Measurements from ENCODE around the gene PLCD3.

Gene PLCD3

DNA sequence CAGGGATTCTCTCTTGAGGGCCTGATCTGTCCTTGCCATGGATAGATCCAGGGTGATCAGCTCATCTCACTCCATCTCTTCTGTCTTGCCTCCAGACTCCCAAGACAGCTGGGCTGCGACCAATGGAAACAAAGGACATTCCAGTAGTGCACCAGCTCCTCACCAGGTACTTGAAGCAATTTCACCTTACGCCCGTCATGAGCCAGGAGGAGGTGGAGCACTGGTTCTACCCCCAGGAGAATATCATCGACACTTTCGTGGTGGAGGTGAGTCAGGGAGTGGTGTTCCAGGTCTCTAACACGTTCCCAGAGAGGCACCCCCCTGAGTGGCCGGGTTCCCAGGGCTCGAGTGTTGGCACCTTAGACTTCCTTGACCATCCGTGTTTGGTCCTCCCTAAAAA is 29.5 kb downstream of the PLCD3 start:
- H3K4me1 Mint-ChIP-seq, result no peaks in the 10 kb centered on the region
- H3K4me3 Mint-ChIP-seq, result peak overlapping the region in 1 of 3 experiments; percentile 13
- no peaks in the 10 kb centered on the region for H3K9me3 Mint-ChIP-seq
- TF ChIP-seq CTCF (IDR thresholded peaks at IDR 0.05; ENCODE audit: unreplicated experiment in 3 of 3), result no peak
- peaks cover 3% of the 10 kb centered on the region for H3K27me3 Mint-ChIP-seq (ENCODE audit: low read depth)
- peaks cover 66% of the 10 kb centered on the region for H3K36me3 Mint-ChIP-seq (ENCODE audit: low read depth)
- H3K27ac Mint-ChIP-seq, result peak overlapping the region; percentile 34 to 81 (median 70)

DNA sequence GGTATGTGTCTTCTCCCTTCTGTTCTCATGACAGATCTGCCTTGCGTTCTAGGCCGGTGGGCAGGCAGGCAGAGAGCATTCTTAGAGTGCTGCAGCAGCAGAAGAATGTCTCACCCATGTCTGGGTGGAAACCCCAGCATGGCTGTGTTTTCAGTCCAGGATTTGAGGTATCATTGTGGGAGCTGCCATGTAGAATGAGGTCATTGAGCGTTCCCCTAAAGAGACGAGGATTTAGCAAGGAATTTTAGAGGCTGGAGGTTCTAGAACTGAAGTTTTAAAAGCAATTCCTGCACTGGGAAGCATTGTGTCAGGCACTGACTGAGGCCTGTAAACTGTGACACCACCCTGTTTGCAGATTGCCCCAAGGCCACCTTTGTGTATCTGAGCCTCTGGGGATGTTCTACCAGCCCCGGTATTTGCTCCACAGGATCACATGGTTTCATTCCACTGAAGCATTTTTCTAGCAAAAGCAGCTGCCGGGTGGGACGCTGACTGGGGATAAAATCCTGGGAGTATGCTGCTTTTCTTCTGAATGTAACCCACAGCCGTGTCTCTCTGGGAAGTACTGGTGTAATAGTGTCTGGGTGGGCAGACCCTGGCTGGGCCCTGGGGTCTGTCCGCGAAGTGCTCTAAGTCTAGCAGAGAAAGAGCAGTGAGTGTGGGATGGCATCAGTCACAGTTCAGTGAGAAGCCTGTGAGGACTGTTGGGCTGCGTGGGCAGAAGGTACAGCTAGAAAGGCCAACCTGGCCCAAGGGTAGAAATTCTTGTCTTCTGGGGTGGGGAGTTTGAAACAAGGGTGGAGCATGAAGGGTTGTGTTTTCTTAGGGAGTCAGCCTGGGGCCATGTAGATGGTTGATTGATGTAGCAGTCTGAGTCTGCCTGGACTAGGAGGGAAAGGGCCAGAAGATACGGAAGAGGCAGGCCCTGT is 30.2 kb downstream of the PLCD3 start:
- Mint-ChIP-seq H3K36me3 (ENCODE audit: low read depth) (peaks cover 70% of the 10 kb centered on the region), H3K27me3 (ENCODE audit: low read depth) (peaks cover 4% of the 10 kb centered on the region), H3K9me3 (no peaks in the 10 kb centered on the region), H3K4me3 (peak overlapping the region in 1 of 3 experiments; percentile 13), H3K27ac (peak overlapping the region; percentile 34 to 81 (median 70)), H3K4me1 (no peaks in the 10 kb centered on the region)
- TF ChIP-seq CTCF (IDR thresholded peaks at IDR 0.05; ENCODE audit: unreplicated experiment in 3 of 3), result no peak

DNA sequence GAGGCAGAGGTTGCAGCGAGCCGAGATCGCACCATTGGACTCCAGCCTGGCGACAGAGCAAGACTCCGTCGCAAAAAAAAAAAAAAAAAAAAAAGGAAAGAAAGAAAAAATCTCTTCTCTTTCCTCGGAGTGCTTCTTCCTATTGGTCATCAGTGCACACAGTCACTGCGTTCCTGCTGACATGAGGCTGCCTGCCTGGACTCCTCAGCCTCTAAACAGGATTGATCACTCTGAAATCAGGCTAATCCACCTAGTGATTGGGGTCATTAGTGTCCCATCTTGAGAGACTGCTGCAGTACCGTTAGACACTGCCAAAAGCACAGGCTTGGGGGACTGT is 30.8 kb downstream of the PLCD3 start:
- no peaks in the 10 kb centered on the region for H3K4me1 Mint-ChIP-seq
- H3K36me3 Mint-ChIP-seq (ENCODE audit: low read depth), result peaks cover 67% of the 10 kb centered on the region
- no peaks in the 10 kb centered on the region for H3K9me3 Mint-ChIP-seq
- TF ChIP-seq CTCF (IDR thresholded peaks at IDR 0.05; ENCODE audit: unreplicated experiment in 3 of 3), result no peak
- no peak overlapping the region for H3K4me3 Mint-ChIP-seq
- peak overlapping the region; percentile 34 to 81 (median 70) for H3K27ac Mint-ChIP-seq
- H3K27me3 Mint-ChIP-seq (ENCODE audit: low read depth), result peaks cover 4% of the 10 kb centered on the region

DNA sequence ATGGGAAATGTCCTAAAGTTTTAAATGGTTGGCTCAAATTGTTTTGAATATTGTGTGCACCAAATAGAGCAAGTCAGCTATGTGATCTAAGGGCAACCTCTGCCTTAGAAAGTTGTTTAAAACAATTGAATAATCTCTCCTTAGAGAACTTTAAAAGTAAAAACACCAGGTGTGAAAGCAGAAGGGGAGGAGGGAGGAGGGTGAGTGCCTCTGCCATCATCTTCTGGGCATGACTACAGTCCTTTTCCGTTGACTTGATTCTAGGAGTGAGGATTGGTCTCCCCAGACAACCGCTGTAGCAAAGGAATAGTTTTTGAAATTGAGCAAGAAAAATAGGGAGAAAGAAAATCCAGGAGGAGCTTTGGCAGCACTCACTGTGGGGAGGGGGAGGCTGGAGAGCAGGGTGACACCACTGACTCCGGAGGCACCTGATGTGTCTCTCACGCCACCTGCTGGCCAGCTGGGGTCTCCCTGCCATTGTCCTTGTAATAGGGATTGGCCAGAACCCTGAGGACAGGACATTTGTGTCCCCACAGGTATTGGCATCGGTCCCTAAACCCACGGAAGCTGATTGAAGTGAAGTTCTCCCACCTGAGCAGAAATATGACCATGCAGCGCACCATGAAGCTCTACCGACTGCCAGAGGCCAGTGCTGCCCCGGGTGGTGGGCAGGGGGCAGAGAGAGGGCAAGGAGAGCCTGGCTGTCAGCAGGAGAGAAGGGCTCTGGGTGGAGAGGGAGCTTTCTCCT is 33.3 kb downstream of the PLCD3 start:
- Mint-ChIP-seq H3K27ac (peak overlapping the region in 1 of 3 experiments; percentile 72), H3K4me1 (no peaks in the 10 kb centered on the region), H3K36me3 (ENCODE audit: low read depth) (peaks cover 65% of the 10 kb centered on the region)

GRCh38 chr17:45098081-45098868 is 34.0 kb downstream of the PLCD3 start:
- Mint-ChIP-seq H3K4me1 (no peaks in the 10 kb centered on the region), H3K36me3 (ENCODE audit: low read depth) (peaks cover 64% of the 10 kb centered on the region), H3K27ac (no peak overlapping the region), H3K27me3 (ENCODE audit: low read depth) (peaks cover 4% of the 10 kb centered on the region), H3K9me3 (no peaks in the 10 kb centered on the region), H3K4me3 (no peak overlapping the region)
- no peak for TF ChIP-seq CTCF (IDR thresholded peaks at IDR 0.05; ENCODE audit: unreplicated experiment in 3 of 3)

More for the DNA sequence above, 33.3 kb downstream of the PLCD3 start:
- peaks cover 4% of the 10 kb centered on the region for H3K27me3 Mint-ChIP-seq (ENCODE audit: low read depth)
- H3K9me3 Mint-ChIP-seq, result no peaks in the 10 kb centered on the region
- H3K4me3 Mint-ChIP-seq, result no peak overlapping the region
- peak; percentile 84 to 89 (median 87) for TF ChIP-seq CTCF (IDR thresholded peaks at IDR 0.05; ENCODE audit: unreplicated experiment in 3 of 3)

Data from nephron (organoid).